GM23248 (cell line): Measurements from ENCODE around the gene MIGA2.

Experiments used
- EZH2 ChIP-seq: fragments of 200-600 bp; sonication (generic); IDR thresholded peaks from 2 replicates; pipeline ENCODE4 v1.6.1; 2018; ENCODE audit warnings: antibody characterized with exemption, mild to moderate bottlenecking; ENCODE audit not compliant: insufficient read depth, poor library complexity, severe bottlenecking
- EZH2phosphoT487 ChIP-seq: fragments of 200-600 bp; sonication (generic); IDR thresholded peaks from 2 replicates; pipeline ENCODE4 v1.6.1; 2018; ENCODE audit warnings: antibody characterized with exemption, moderate library complexity, mild to moderate bottlenecking, low read depth; ENCODE audit not compliant: insufficient read depth

DNA sequence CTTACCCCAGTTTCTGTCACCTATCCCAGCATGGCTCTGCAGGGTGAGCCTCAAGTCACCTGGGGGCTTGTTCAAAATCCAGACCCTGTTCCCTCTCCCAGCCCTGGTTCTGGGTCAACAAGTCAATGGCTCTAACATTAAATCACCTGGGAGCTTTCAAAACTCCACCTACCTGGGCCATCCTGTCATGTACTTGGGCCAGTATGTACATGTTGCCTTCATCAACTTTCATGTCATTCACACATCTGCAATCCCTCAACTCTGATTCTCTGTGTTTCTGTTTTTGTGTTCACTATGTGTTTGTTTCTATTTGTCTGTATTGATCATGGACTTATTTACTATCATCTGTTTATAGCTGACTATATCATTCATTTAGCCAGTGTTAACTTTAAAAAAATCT is 6.2 kb upstream of the MIGA2 start:
- no peak for TF ChIP-seq EZH2phosphoT487
- TF ChIP-seq EZH2, result no peak
